ENCODE data around the gene TRIM50. TPM values are rescaled to one million over a fixed set of nuclear protein-coding genes. Genes with fewer than 3 reads are reported as not detected.
"Not testable (repeated sequence)": the region's sequence is repeated elsewhere in the genome, so short reads cannot be mapped to it uniquely, and the experiment has no call there.

The TRIM50 gene
- not detected for total RNA-seq

DNA sequence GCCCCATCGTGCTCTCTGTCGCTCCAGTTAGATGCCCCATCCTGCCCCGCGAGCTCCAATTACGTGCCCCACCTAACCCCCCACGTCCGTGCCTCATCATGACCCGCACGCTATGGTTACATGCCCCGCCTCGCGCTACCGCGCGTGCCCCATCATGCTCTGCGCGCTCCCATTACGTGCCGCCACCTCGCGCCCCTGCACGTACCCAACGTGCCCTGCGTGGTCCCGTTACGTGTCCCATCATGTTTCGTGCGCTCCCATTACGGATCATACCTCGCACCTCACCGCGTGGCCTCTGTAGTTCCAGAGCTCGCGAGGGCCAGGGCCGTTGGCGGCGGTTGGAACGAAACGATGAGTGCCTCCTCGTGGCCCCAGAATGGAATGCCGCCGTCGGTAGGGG lies at the start of gene TRIM50, which contains the start of gene FKBP6:
Gene TRIM50 (minus strand): TSS at position 161 of the 400 bp plus-strand sequence. CDS start 3,295 bp downstream, outside the sequence.
Gene FKBP6 (plus strand): TSS at position 240 of the 400 bp plus-strand sequence. CDS start 268 bp downstream, outside the sequence.
- DNase-seq; H3K4me1 Mint-ChIP-seq; H3K27ac Mint-ChIP-seq; ATAC-seq (ENCODE audit: low read depth); H3K9me3 Mint-ChIP-seq; POLR2A ChIA-PET; H3K36me3 Mint-ChIP-seq; H3K27me3 Mint-ChIP-seq; H3K4me3 Mint-ChIP-seq: not testable (repeated sequence)

DNA sequence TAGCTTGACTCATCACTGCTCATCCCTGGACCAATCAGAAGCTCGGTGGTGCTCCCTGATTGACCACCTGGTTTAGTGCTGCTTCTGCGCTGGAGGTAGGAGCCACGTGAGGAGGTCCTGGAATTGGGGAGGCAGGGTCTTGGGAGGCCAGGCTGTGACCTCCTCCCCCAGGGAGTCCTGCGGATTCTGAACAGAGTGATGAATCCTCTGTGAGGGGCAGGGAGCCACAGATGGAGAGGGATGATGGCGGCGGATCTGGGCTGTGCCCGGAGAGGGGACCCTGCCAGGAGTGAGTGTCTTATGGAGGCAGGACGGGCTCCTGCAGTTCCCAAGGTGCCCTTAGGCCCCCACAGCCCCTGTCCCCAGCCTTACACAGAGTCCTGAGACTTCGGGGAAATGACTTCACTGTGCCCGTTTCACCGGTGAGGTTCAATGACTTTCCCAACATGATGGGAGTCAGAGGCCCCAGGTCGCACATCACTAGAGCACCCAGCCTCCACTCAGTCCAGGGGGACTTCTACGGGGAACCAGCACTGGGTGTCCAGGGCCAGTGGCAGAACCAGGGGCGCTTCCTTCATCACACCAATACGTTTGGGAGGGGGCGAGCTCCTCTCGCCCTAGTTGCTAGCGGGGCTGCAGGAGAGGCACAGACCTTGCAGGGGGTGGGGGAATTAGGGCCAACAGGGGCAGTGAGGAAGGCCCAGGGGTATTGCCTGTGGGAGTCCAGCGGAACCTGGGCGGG lies 49.0 kb upstream of the TRIM50 start:
- no peak overlapping the region for H3K4me3 Mint-ChIP-seq
- POLR2A ChIA-PET = no interaction called here

DNA sequence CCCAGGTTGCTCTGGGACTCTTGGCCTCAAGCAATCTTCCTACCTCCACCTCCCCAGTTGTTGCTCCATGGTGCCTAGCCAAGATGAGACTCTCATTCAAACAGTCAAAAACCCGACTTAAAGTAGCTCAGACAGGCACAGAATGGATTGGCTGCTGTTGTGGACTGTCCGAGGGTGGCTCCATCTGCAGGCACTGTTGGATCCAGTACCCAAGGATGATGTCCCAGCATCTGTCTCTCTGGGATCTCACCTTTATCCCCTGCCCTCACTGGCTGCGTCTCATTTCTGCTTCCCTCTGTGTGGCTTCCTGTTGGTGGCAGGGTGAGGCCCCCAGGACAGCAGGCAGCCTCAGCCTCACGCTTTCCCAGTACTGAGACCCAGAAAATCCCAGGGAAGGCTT lies 48.4 kb upstream of the TRIM50 start:
- H3K27me3 Mint-ChIP-seq = peaks cover 21% of the 10 kb centered on the region
- ATAC-seq (ENCODE audit: low read depth); DNase-seq; H3K4me3 Mint-ChIP-seq; H3K27ac Mint-ChIP-seq; H3K4me1 Mint-ChIP-seq; POLR2A ChIA-PET; H3K9me3 Mint-ChIP-seq; H3K36me3 Mint-ChIP-seq: not testable (repeated sequence)

More for the DNA sequence above, 49.0 kb upstream of the TRIM50 start:
- ATAC-seq (ENCODE audit: low read depth) (no peak), DNase-seq (no peak)
- Mint-ChIP-seq H3K27me3 (peaks cover 21% of the 10 kb centered on the region), H3K4me1 (no peaks in the 10 kb centered on the region), H3K27ac (no peak overlapping the region), H3K9me3 (no peaks in the 10 kb centered on the region), H3K36me3 (no peaks in the 10 kb centered on the region)

DNA sequence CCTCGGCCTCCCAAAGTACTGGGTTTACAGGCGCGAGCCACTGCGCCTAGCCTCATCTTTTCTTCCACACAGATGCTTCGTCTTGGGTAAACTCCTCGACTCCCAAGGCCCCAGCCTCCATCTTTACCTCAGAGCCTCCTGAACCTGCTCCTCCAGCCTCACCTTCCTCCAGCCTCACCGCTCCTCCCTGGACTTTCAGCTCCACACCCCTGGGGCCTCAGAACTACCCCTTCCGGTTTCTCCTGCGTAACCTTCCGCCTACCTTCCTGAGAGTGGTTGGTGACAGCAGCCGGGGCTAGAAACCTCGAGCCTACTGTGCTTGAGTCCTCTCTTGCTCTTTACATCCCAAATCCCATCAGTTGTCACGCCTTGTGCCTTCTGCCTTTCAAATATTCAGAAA lies 45.9 kb upstream of the TRIM50 start:
- Mint-ChIP-seq H3K4me1 (no peaks in the 10 kb centered on the region), H3K36me3 (no peaks in the 10 kb centered on the region), H3K27ac (no peak overlapping the region), H3K4me3 (no peak overlapping the region), H3K9me3 (no peaks in the 10 kb centered on the region), H3K27me3 (peaks cover 21% of the 10 kb centered on the region)
- DNase-seq (no peak), ATAC-seq (ENCODE audit: low read depth) (no peak)
- POLR2A ChIA-PET = no interaction called here

DNA sequence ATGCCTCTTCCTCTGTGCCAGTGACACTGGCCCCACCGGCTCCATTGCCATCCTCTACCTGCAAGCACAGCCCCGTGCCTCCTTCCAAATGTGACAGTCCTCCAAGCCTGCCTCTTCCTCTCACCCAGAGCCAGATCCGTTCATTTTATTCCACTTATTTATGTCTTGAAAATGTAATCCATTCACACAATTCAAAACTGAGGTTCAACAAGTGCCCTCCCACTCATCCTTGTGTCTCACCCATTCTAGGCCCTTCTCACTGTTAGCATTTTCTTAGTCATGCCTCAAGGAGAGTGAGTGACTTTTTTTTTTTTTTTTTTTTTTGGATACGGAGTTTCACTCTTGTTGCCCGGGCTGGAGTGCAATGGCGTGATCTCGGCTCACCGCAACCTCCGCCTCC lies 41.7 kb upstream of the TRIM50 start:
- no peak overlapping the region for H3K4me3 Mint-ChIP-seq
- ATAC-seq (ENCODE audit: low read depth) (no peak), DNase-seq (no peak)
- no peak overlapping the region for H3K27ac Mint-ChIP-seq
- no peaks in the 10 kb centered on the region for H3K4me1 Mint-ChIP-seq
- no peaks in the 10 kb centered on the region for H3K9me3 Mint-ChIP-seq
- POLR2A ChIA-PET = no interaction called here
- H3K36me3 Mint-ChIP-seq = no peaks in the 10 kb centered on the region
- H3K27me3 Mint-ChIP-seq = no peaks in the 10 kb centered on the region

DNA sequence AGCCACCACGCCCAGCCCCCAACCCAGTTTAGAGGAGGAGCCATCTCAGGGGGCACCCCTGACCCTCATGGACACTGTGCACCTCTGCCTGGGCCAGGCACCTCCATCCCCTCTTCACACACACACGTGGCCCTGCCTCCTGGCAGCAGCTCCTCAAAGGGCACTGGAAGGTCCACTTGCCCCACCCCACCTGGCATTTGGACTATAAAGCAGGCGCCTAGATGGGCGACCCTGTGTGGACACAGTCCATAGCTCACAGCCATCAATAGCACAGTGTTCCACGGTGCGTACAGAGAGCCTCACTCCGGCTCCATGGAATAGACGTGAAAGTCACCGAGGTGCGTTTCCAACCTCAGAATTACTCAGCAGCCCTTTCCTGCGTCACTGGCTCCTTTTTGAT lies 41.1 kb upstream of the TRIM50 start:
- Mint-ChIP-seq H3K9me3 (no peaks in the 10 kb centered on the region), H3K36me3 (no peaks in the 10 kb centered on the region), H3K4me1 (no peaks in the 10 kb centered on the region), H3K4me3 (no peak overlapping the region), H3K27ac (no peak overlapping the region), H3K27me3 (no peaks in the 10 kb centered on the region)
- POLR2A ChIA-PET = no interaction called here
- ATAC-seq (ENCODE audit: low read depth) = no peak
- no peak for DNase-seq

DNA sequence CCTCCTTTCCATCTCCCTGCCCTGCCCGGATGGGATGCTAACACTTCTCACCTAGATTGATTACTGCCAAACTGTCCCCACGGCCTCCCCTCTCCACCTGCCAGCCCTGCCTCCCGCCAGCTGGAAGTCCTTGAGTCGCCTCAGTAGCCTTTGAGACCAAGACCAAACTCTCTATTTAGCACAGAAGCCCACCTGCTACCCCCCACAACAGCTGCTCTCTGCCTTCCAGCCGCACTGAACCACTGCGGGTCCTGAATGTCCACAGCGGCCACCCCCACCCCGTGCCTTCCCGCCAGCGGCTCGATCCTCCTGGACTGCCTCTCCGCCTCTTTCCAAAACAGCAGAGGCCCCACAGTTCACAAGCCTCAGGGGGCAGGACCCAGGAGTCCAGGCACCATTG lies 39.1 kb upstream of the TRIM50 start:
- H3K36me3 Mint-ChIP-seq = no peaks in the 10 kb centered on the region
- H3K4me3 Mint-ChIP-seq = no peak overlapping the region
- H3K9me3 Mint-ChIP-seq = no peaks in the 10 kb centered on the region
- no peaks in the 10 kb centered on the region for H3K4me1 Mint-ChIP-seq
- no peaks in the 10 kb centered on the region for H3K27me3 Mint-ChIP-seq
- POLR2A ChIA-PET = no interaction called here
- H3K27ac Mint-ChIP-seq = no peak overlapping the region
- ATAC-seq (ENCODE audit: low read depth) (no peak), DNase-seq (no peak)

DNA sequence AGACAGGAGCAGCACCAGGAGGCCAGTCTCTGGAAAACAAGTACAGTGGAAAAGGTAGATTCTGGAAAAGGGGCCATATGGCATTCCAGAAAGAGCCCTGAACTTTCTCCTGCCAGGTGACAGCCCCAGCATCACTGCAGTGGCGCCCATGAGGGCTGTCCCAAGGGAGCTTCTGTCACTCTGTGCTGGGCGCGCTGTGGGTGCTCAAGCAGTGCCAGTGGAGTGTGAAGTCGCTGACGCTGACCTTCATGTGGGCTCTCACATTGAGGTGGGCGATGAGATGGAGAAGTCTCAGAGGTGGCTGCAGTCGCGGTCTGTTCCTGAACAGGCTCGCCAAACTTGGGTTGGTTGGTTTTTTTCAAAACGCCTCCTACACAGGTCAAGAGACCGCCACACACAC lies 38.2 kb upstream of the TRIM50 start:
- no peaks in the 10 kb centered on the region for H3K27me3 Mint-ChIP-seq
- ATAC-seq (ENCODE audit: low read depth) = no peak
- H3K27ac Mint-ChIP-seq = no peak overlapping the region

DNA sequence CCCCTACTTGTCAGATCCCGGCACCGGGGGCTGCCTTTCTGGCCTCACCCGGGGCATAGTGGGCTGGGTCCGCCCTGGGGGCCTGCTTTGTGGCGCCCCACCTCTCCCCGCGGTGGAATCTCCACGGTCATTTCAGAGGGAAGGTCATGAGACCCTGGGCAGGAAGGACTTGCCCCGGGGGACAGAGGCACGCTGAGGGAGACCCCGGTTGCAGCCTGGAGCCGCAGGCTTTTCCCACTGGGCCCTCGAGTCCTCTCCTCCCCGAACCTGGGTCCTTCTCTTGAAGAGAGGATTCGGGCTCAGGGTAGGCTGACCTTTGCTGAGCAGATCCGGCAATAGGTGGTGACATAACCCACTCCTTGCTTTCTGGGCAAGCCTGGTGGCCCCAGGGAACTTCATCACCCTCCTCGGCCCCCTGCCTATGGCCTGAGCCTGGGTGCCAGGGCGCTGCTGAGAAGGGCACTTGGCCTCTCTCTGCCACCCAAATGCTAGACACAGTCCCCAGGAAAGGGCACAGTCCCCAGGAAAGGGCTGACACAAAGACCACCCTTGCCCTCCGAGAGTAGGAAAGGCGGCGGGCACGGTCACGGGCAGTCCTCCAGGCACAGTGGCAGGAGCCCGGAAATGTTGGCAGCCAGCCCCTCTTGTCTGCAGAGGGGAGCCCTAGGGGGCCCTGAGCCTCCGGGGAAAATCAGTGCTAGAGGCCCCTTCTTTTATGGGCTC lies 36.3 kb upstream of the TRIM50 start:
- H3K27me3 Mint-ChIP-seq = no peaks in the 10 kb centered on the region
- no peaks in the 10 kb centered on the region for H3K4me1 Mint-ChIP-seq
- DNase-seq (no peak), ATAC-seq (ENCODE audit: low read depth) (no peak)
- H3K36me3 Mint-ChIP-seq = no peaks in the 10 kb centered on the region
- POLR2A ChIA-PET = no interaction called here
- no peaks in the 10 kb centered on the region for H3K9me3 Mint-ChIP-seq
- H3K4me3 Mint-ChIP-seq = no peak overlapping the region
- H3K27ac Mint-ChIP-seq = no peak overlapping the region

More for the DNA sequence above, 38.2 kb upstream of the TRIM50 start:
- DNase-seq = no peak
- Mint-ChIP-seq H3K4me3 (no peak overlapping the region), H3K36me3 (no peaks in the 10 kb centered on the region), H3K4me1 (no peaks in the 10 kb centered on the region), H3K9me3 (no peaks in the 10 kb centered on the region)
- POLR2A ChIA-PET = no interaction called here

DNA sequence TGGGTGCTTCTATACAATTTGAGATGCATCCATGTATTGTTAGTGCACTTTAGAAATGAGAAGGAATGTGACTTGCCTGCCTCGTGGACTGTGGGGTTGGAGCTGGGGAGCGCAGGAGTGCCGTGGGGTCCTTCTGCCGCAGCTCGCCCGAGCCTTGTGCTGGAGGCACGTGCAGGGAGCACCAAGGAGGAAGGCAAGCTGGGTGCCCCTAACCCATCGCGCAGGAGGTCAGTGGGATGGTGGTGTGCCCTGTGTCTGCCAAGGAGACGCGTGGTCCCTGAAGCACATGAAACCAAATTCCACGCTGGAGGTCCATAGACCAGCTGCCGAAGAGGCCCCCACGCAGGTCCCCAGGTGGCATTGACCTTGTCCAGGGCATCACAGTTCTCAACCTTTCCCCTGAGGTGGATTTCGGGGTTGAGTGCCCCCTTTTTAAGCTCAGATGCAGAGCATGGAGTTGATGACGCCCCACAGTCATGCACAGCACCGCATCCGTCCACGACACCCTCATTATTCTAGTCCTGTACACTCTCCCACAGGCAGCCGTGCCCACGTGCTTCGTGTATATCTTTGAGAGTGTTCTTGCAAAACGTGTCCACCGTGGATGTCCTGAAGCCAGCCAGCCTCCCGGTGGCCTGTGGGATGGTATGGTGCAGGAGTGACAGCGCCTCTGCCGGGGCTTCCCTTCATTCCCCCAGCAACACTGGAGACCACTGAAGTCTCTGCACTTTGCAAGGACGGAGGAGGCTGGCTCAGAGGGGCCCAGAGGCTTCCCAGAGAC lies 35.5 kb upstream of the TRIM50 start:
- Mint-ChIP-seq H3K4me1 (no peaks in the 10 kb centered on the region), H3K4me3 (no peak overlapping the region), H3K9me3 (no peaks in the 10 kb centered on the region), H3K27ac (no peak overlapping the region), H3K27me3 (no peaks in the 10 kb centered on the region), H3K36me3 (no peaks in the 10 kb centered on the region)
- ATAC-seq (ENCODE audit: low read depth) = no peak
- DNase-seq = no peak
- POLR2A ChIA-PET = no interaction called here

DNA sequence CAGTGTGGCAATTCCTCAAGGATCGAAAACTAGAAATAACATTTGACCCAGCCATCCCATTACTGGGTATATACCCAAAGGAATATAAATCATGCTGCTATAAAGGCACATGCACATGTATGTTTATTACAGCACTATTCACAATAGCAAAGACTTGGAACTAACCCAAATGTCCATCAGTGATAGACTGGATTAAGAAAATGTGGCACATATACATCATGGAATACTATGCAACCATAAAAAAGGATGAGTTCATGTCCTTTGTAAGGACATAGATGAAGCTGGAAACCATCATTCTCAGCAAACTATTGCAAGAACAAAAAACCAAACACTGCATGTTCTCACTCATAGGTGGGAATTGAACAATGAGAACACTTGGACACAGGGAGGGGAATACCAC lies 32.7 kb upstream of the TRIM50 start:
- H3K9me3 Mint-ChIP-seq; DNase-seq; POLR2A ChIA-PET; H3K27ac Mint-ChIP-seq; H3K4me3 Mint-ChIP-seq; H3K4me1 Mint-ChIP-seq; H3K27me3 Mint-ChIP-seq; ATAC-seq (ENCODE audit: low read depth); H3K36me3 Mint-ChIP-seq: not testable (repeated sequence)

DNA sequence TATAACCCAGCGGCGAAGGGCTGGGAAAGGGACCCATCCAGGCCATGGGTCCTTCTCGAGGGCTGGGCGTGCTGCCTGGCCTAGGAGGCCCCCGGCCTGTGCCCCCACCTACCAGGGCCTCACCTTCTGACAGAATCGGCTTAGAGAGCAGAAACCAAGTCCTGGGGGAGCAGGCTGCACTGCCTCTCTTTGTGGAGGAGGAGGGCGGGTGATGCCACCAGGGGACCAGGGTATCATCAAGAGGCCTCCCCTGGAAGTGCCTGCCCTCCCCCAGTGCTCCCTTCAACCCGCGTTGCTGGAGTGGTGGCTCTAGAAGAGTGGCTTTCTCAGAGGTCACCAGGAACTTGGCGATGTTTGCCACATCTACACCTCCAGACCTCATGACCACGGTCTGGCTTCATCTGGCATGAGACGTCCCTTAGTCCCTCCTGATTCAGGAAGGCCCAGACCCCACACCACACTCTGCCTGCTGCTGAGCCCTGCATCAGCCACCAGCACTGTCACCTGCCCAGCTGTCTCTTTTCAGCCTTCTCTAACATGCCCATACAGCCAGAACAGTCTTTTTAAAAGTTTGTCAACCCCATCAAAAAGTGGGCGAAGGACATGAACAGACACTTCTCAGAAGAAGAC lies 32.0 kb upstream of the TRIM50 start:
- H3K27ac Mint-ChIP-seq = no peak overlapping the region
- H3K27me3 Mint-ChIP-seq = peaks cover 3% of the 10 kb centered on the region
- H3K9me3 Mint-ChIP-seq = no peaks in the 10 kb centered on the region
- no peaks in the 10 kb centered on the region for H3K36me3 Mint-ChIP-seq
- H3K4me3 Mint-ChIP-seq = no peak overlapping the region
- no peaks in the 10 kb centered on the region for H3K4me1 Mint-ChIP-seq
- POLR2A ChIA-PET = no interaction called here
- no peak for DNase-seq
- ATAC-seq (ENCODE audit: low read depth) = no peak

DNA sequence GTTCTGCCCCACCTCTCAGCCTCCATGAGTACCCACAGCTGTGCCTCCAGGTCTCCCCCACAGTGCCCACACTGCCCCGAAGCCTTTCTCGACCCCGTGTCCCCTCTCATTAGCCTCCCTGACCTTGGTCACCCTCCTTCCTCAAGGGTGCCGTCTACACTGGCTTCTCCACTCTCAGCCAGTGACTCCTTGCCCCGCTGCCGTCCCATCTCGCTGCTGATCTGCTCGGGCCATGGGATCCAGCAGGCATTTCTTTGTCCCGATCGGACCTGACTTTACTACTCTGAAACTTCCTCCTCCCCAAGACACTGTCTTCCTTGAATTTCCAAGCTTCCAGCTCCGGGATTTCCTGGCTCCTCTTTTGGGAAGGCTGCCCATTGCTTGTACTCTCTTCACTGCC lies 31.4 kb upstream of the TRIM50 start:
- no peak overlapping the region for H3K4me3 Mint-ChIP-seq
- H3K27ac Mint-ChIP-seq = no peak overlapping the region

More for the DNA sequence above, 31.4 kb upstream of the TRIM50 start:
- peaks cover 3% of the 10 kb centered on the region for H3K27me3 Mint-ChIP-seq
- DNase-seq = no peak
- H3K4me1 Mint-ChIP-seq = no peaks in the 10 kb centered on the region
- no peak for ATAC-seq (ENCODE audit: low read depth)
- H3K9me3 Mint-ChIP-seq = no peaks in the 10 kb centered on the region
- POLR2A ChIA-PET = no interaction called here
- H3K36me3 Mint-ChIP-seq = no peaks in the 10 kb centered on the region
